Caco-2 (cell line): Measurements from ENCODE around the gene WIPF2. TPM values are rescaled to one million over a fixed set of nuclear protein-coding genes. Genes with fewer than 3 reads are reported as not detected.

Experiments used
- BruUV-seq: library from RNA; stranded (reverse); fragments of 400-500 nt; replicated peaks from 2 replicates; lab custom pipeline; 2021; lab: Mats Ljungman, UMichigan
- CTCF ChIA-PET: fragments of 300-600 bp; sonication (Branson Sonifier 250); formaldehyde crosslinking; loops from one replicate; lab custom pipeline; 2022; ENCODE audit warnings: antibody characterized with exemption; lab: Charles Lee
- POLR2A ChIA-PET: fragments of 300-600 bp; sonication (Branson Sonifier 250); formaldehyde crosslinking; loops from one replicate; lab custom pipeline; 2022; ENCODE audit warnings: antibody characterized with exemption; lab: Charles Lee
- DNase-seq, 2 experiments: peaks; one replicate each; pipeline versions ENCODE4 v3.0.0 to v3.0.0-alpha.2; 2020 to 2022
- H3K27me3 ChIP-seq: replicated peaks from 2 replicates; pipeline ENCODE4 v1.6.0; 2011; ENCODE audit warnings: low read length; ENCODE audit not compliant: control insufficient read depth, insufficient read depth
- H3K36me3 ChIP-seq: 2 replicates; pipeline ENCODE4 v1.5.1; 2011; ENCODE audit warnings: low read length; ENCODE audit not compliant: control insufficient read depth, insufficient read depth
- H3K4me1 ChIP-seq: fragments of 250-450 bp; sonication (Bioruptor Pico); 2 replicates; pipeline ENCODE4 v1.5.1; 2020; ENCODE audit warnings: mild to moderate bottlenecking
- H3K4me3 ChIP-seq: 2 replicates; pipeline ENCODE4 v1.5.1; 2011; ENCODE audit warnings: low read depth, mild to moderate bottlenecking, control low read depth, low read length
- H3K9me3 ChIP-seq: fragments of 250-450 bp; sonication (Bioruptor Pico); 2 replicates; pipeline ENCODE4 v1.5.1; 2020; ENCODE audit warnings: mild to moderate bottlenecking, moderate library complexity
- H3K27ac Mint-ChIP-seq: one replicate; pipeline ENCODE4 v1.8.0; 2022; ENCODE audit warnings: mixed read lengths; ENCODE audit not compliant: unreplicated experiment
- H3K27me3 Mint-ChIP-seq: one replicate; pipeline ENCODE4 v1.8.0; 2022; ENCODE audit warnings: mixed read lengths; ENCODE audit not compliant: insufficient read depth, unreplicated experiment
- H3K36me3 Mint-ChIP-seq: one replicate; pipeline ENCODE4 v1.8.0; 2022; ENCODE audit warnings: mild to moderate bottlenecking, mixed read lengths; ENCODE audit not compliant: insufficient read depth, unreplicated experiment
- H3K4me1 Mint-ChIP-seq: one replicate; pipeline ENCODE4 v1.8.0; 2022; ENCODE audit warnings: low read depth, mixed read lengths; ENCODE audit not compliant: unreplicated experiment
- H3K4me3 Mint-ChIP-seq: one replicate; pipeline ENCODE4 v1.8.0; 2022; ENCODE audit warnings: mild to moderate bottlenecking, moderate library complexity, mixed read lengths; ENCODE audit not compliant: unreplicated experiment
- H3K9me3 Mint-ChIP-seq: one replicate; pipeline ENCODE4 v1.8.0; 2022; ENCODE audit warnings: mixed read lengths; ENCODE audit not compliant: unreplicated experiment
- intact Hi-C: fragments of 100-400 bp; cut with micrococcal nuclease; formaldehyde crosslinking; loops from one replicate; pipeline ENCODE4 v1.10.0; 2022; ENCODE audit not compliant: unreplicated experiment
- total RNA-seq: library from RNA; stranded (reverse); gene quantifications from 2 replicates; pipeline ENCODE4 v1.2.3, GENCODE V29; 2022
- TF ChIP-seq, protein P1 (sequence below), 2 experiments: fragments of 200-600 bp in 1 of 2; IDR thresholded peaks; 1 replicate in 1 of 2; 2 replicates in 1 of 2; pipeline versions ENCODE4 v1.5.1 to v1.8.0; 2011 to 2022; ENCODE audit warnings: antibody characterized with exemption in 1 of 2, control low read depth in 1 of 2, inconsistent platforms in 1 of 2, low read depth in 1 of 2, low read length in 1 of 2, mild to moderate bottlenecking in 1 of 2, moderate library complexity in 1 of 2; ENCODE audit not compliant: insufficient read depth in 1 of 2, severe bottlenecking in 1 of 2, unreplicated experiment in 1 of 2

WIPF2 gene
- total RNA-seq, 1 experiment from 2014 or later, result 33.4 TPM

GRCh38 chr17:40317345-40317873, 98.3 kb downstream of the WIPF2 start:
- Mint-ChIP-seq H3K36me3 (peaks cover under 1% of the 10 kb centered on the region), H3K27ac (peak overlapping the region; percentile 83), H3K4me3 (peak overlapping the region; percentile 92), H3K4me1 (peaks cover 30% of the 10 kb centered on the region), H3K27me3 (no peaks in the 10 kb centered on the region), H3K9me3 (no peaks in the 10 kb centered on the region)
- Histone ChIP-seq H3K27me3 (no peaks in the 10 kb centered on the region), H3K4me3 (peak overlapping the region; percentile 94), H3K4me1 (peaks cover 19% of the 10 kb centered on the region), H3K36me3 (no peaks in the 10 kb centered on the region), H3K9me3 (no peaks in the 10 kb centered on the region)
- intact Hi-C loops, result no loop called here
- peak; percentile 80 to 81 for DNase-seq
- TF ChIP-seq, protein P1, sequence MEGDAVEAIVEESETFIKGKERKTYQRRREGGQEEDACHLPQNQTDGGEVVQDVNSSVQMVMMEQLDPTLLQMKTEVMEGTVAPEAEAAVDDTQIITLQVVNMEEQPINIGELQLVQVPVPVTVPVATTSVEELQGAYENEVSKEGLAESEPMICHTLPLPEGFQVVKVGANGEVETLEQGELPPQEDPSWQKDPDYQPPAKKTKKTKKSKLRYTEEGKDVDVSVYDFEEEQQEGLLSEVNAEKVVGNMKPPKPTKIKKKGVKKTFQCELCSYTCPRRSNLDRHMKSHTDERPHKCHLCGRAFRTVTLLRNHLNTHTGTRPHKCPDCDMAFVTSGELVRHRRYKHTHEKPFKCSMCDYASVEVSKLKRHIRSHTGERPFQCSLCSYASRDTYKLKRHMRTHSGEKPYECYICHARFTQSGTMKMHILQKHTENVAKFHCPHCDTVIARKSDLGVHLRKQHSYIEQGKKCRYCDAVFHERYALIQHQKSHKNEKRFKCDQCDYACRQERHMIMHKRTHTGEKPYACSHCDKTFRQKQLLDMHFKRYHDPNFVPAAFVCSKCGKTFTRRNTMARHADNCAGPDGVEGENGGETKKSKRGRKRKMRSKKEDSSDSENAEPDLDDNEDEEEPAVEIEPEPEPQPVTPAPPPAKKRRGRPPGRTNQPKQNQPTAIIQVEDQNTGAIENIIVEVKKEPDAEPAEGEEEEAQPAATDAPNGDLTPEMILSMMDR (IDR thresholded peaks at IDR 0.05; ENCODE audit: insufficient read depth in 1 of 2, low read depth in 1 of 2, low read length in 1 of 2, severe bottlenecking in 1 of 2, unreplicated experiment in 1 of 2), result peak; percentile 47 to 80
- TSS peak; percentile 97 for BruUV-seq
- ChIA-PET POLR2A (interaction anchor here (0.5 to 2.3 kb wide), 10 partner anchors 10 to 204 kb away, joined by 3 to 36 read pairs (median 4); partner anchors contain the start of genes CASC3, CDC6 and WIPF2), CTCF (interaction anchor here (0.5 to 3.0 kb wide), 34 partner anchors 10 to 1614 kb away, joined by 3 to 40 read pairs (median 5); partner anchors contain the start of genes IGFBP4, KRT40, MED24 and TOP2A)

- Histone ChIP-seq H3K36me3 (no peaks in the 10 kb centered on the region), H3K9me3 (no peaks in the 10 kb centered on the region), H3K4me1 (peaks cover 19% of the 10 kb centered on the region), H3K4me3 (peak overlapping the region; percentile 94), H3K27me3 (no peaks in the 10 kb centered on the region)
- peak overlapping the region; percentile 83 for H3K27ac Mint-ChIP-seq
- no peaks in the 10 kb centered on the region for H3K27me3 Mint-ChIP-seq
- DNase-seq, result peak; percentile 96
- intact Hi-C loops, result loop anchor here (1.0 kb wide), 4 partner anchors 15 to 40 kb away; no protein-coding TSS in a partner anchor
- ChIA-PET CTCF (interaction anchor here (0.6 to 3.0 kb wide), 19 partner anchors 9 to 219 kb away, joined by 3 to 40 read pairs (median 5); partner anchors contain the start of gene TOP2A), POLR2A (interaction anchor here (0.5 to 2.3 kb wide), 8 partner anchors 11 to 99 kb away, joined by 3 to 36 read pairs (median 4); partner anchors contain the start of genes CDC6 and WIPF2)
- TF ChIP-seq, protein P1 (IDR thresholded peaks at IDR 0.05; ENCODE audit: insufficient read depth in 1 of 2, low read depth in 1 of 2, low read length in 1 of 2, severe bottlenecking in 1 of 2, unreplicated experiment in 1 of 2), result no peak
- H3K9me3 Mint-ChIP-seq, result no peaks in the 10 kb centered on the region
- H3K4me3 Mint-ChIP-seq, result peak overlapping the region; percentile 92
- peaks cover 30% of the 10 kb centered on the region for H3K4me1 Mint-ChIP-seq
- no peaks in the 10 kb centered on the region for H3K36me3 Mint-ChIP-seq
- TSS peak; percentile 56 for BruUV-seq
Observed at GRCh38 chr17:40317880-40318829, 99.1 kb downstream of the WIPF2 start.
